AG10803 (cell line): Measurements from ENCODE around the gene INTS7.

Source experiments
- DNase-seq: peaks from one replicate; pipeline ENCODE4 v3.0.0; 2010; ENCODE audit warnings: low read depth
- H3K4me3 ChIP-seq: 2 replicates; pipeline ENCODE4 v1.5.1; 2011; ENCODE audit warnings: mild to moderate bottlenecking, low read length, control low read depth
- TF ChIP-seq, protein P1 (sequence below): conservative IDR thresholded peaks from 2 replicates; pipeline ENCODE4 v1.5.1; 2011; ENCODE audit warnings: mild to moderate bottlenecking, low read length, control low read depth, inconsistent platforms

The INTS7 gene

DNA sequence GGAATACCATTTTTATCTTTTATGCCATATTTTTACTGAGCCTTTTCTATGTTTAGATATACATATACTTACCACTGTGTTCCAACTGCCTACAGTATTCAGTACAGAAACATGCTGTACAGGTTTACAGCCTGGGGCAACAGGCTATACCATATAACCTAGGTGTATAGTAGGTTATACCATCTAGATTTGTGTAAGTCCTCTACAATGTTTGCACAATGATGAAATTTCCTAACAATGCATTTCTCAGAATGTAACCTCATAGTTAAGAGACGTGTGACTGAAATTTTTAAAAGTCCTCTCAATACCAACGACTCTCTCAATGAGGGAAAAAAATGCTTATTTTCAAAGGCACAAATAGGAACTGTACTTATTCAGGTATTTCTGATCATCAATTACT lies 21.7 kb downstream of the INTS7 start:
- no peak overlapping the region for H3K4me3 ChIP-seq
- DNase-seq: no peak
- TF ChIP-seq, protein P1, sequence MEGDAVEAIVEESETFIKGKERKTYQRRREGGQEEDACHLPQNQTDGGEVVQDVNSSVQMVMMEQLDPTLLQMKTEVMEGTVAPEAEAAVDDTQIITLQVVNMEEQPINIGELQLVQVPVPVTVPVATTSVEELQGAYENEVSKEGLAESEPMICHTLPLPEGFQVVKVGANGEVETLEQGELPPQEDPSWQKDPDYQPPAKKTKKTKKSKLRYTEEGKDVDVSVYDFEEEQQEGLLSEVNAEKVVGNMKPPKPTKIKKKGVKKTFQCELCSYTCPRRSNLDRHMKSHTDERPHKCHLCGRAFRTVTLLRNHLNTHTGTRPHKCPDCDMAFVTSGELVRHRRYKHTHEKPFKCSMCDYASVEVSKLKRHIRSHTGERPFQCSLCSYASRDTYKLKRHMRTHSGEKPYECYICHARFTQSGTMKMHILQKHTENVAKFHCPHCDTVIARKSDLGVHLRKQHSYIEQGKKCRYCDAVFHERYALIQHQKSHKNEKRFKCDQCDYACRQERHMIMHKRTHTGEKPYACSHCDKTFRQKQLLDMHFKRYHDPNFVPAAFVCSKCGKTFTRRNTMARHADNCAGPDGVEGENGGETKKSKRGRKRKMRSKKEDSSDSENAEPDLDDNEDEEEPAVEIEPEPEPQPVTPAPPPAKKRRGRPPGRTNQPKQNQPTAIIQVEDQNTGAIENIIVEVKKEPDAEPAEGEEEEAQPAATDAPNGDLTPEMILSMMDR: no peak

DNA sequence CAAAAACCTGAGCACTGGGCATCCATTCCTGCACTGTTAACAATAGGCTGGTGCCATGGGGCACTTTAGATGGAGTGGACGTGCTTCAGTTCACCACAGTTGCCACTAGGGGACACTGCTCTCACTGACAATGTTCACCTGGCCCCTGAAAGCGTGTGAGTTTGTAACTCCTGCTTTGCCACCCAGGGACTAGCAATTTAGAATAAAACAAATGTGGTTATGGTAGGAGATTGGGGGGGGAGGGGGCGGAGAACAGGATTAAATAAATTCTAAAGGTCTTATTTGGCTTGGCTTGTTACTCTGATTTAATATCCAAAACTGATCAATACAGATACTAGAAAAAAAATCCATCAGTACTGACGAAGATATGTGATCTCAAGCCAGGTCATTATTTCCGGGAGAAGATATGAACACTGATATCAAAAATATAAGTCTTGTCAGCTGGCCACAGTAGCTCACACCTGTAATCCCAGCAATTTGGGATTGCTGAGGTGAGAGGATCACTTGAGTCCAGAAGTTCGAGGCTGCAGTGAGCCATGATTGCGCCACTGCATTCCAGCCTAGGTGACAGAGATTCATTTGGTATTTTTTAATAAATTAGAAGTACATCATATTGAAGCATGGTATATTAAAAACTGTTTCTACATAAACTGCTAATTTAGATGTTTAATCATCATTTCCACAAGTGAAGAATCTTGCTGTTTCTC lies 23.2 kb downstream of the INTS7 start:
- H3K4me3 ChIP-seq: no peak overlapping the region
- TF ChIP-seq, protein P1: peak; percentile 97
- DNase-seq: peak; percentile 66

DNA sequence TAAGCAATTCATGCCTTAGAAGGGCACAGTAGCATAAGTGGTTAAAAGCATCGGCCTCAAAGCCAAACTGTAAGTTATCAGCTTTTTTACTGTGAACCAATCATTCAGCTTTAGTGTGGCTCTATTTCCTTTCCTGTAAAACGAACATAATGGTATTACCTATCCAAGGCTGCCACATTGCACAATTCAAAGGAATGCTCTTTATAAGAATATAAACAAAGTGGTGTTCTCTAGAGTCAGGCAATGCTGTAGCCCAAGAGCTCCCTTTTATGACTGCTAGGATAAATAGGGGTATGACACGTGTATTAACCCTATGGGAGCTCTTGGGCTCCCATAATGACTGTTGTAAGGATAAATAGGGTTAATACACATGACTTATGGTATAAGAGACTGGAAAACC lies 25.4 kb downstream of the INTS7 start:
- no peak overlapping the region for H3K4me3 ChIP-seq
- TF ChIP-seq, protein P1: no peak
- no peak for DNase-seq

GRCh38 chr1:212009561-212009960 lies 25.8 kb downstream of the INTS7 start:
- no peak for DNase-seq
- H3K4me3 ChIP-seq: no peak overlapping the region
- TF ChIP-seq, protein P1: no peak

DNA sequence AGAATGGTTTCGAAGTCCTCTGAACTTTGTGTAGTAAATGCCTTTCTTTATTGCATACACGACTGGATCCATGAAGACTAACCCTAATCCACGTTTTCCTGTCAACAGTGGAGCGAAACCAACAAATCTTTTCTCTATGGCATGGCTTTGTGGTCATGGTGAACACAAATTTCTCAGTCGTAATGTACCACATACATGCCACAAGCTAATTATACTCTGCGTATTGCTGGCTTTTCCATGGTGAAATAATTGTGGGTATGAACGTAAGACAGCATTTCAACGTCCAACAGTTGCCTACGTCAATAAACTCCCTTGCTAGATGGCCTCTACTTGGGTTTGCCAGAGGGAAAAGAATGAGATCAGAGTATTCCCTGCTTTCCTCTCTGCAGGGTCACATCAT lies 27.5 kb downstream of the INTS7 start:
- TF ChIP-seq, protein P1: no peak
- H3K4me3 ChIP-seq: no peak overlapping the region
- peak; percentile 15 for DNase-seq

GRCh38 chr1:212007178-212007577 lies 28.2 kb downstream of the INTS7 start:
- no peak overlapping the region for H3K4me3 ChIP-seq
- no peak for DNase-seq
- TF ChIP-seq, protein P1: no peak

GRCh38 chr1:212004895-212005608 lies 30.3 kb downstream of the INTS7 start:
- H3K4me3 ChIP-seq: no peak overlapping the region
- TF ChIP-seq, protein P1: no peak
- no peak for DNase-seq
